Measurements from ENCODE around the gene PLS3.
"Not testable (repeated sequence)": the region's sequence is repeated elsewhere in the genome, so short reads cannot be mapped to it uniquely, and the experiment has no call there.

DNA sequence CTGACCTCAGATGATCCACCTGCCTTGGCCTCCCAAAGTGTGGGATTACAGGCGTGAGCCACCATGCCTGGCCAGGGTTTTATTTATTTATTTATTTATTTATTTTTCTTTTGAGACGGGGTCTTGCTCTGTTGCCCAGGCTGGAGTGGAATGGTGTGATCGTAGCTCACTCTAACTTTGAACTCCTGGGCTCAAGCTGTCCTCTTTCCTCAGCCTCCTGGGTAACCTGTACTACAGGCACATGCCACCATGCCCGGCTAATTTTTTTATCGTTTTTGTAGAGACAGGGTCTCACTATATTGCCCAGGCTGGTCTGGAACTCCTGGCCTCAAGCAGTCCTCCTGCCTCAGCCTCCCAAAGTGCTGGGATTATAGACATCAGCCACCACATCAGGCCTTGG, 72.4 kb downstream of the PLS3 start:
- TF ChIP-seq, protein P1, sequence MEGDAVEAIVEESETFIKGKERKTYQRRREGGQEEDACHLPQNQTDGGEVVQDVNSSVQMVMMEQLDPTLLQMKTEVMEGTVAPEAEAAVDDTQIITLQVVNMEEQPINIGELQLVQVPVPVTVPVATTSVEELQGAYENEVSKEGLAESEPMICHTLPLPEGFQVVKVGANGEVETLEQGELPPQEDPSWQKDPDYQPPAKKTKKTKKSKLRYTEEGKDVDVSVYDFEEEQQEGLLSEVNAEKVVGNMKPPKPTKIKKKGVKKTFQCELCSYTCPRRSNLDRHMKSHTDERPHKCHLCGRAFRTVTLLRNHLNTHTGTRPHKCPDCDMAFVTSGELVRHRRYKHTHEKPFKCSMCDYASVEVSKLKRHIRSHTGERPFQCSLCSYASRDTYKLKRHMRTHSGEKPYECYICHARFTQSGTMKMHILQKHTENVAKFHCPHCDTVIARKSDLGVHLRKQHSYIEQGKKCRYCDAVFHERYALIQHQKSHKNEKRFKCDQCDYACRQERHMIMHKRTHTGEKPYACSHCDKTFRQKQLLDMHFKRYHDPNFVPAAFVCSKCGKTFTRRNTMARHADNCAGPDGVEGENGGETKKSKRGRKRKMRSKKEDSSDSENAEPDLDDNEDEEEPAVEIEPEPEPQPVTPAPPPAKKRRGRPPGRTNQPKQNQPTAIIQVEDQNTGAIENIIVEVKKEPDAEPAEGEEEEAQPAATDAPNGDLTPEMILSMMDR (IDR thresholded peaks at IDR 0.05; ENCODE audit: low read depth, low read length): not testable (repeated sequence)
- TF ChIP-seq EZH2phosphoT487 (IDR thresholded peaks at IDR 0.05; ENCODE audit: low read depth): not testable (repeated sequence)
